WERI-Rb-1 (cell line): ENCODE results near the gene KANK4.

Source experiments
- DNase-seq: peaks from one replicate; pipeline ENCODE4 v3.0.0-alpha.2; 2020
- H3K27ac ChIP-seq: fragments of 250-450 bp; sonication (Bioruptor Pico); 2 replicates; pipeline ENCODE4 v1.5.1; 2020; ENCODE audit warnings: mild to moderate bottlenecking, moderate library complexity
- H3K27me3 ChIP-seq: fragments of 250-450 bp; sonication (Bioruptor Pico); 2 replicates; pipeline ENCODE4 v1.5.1; 2021; ENCODE audit warnings: mild to moderate bottlenecking, low read depth, moderate library complexity; ENCODE audit not compliant: insufficient read depth, severe bottlenecking
- H3K36me3 ChIP-seq: fragments of 250-450 bp; sonication (Bioruptor Pico); 2 replicates; pipeline ENCODE4 v1.5.1; 2020; ENCODE audit warnings: mild to moderate bottlenecking, moderate library complexity
- H3K4me3 ChIP-seq: 2 replicates; pipeline ENCODE4 v1.5.1; 2011; ENCODE audit warnings: low read depth, mild to moderate bottlenecking, control low read depth, low read length
- H3K9me3 ChIP-seq: fragments of 250-450 bp; sonication (Bioruptor Pico); 2 replicates; pipeline ENCODE4 v1.5.1; 2021; ENCODE audit warnings: mild to moderate bottlenecking, moderate library complexity; ENCODE audit not compliant: severe bottlenecking
- TF ChIP-seq, protein P1 (sequence below): IDR thresholded peaks from 2 replicates; pipeline ENCODE4 v1.5.1; 2011; ENCODE audit warnings: low read depth, mild to moderate bottlenecking, control low read depth, inconsistent platforms, low read length

The KANK4 gene

DNA sequence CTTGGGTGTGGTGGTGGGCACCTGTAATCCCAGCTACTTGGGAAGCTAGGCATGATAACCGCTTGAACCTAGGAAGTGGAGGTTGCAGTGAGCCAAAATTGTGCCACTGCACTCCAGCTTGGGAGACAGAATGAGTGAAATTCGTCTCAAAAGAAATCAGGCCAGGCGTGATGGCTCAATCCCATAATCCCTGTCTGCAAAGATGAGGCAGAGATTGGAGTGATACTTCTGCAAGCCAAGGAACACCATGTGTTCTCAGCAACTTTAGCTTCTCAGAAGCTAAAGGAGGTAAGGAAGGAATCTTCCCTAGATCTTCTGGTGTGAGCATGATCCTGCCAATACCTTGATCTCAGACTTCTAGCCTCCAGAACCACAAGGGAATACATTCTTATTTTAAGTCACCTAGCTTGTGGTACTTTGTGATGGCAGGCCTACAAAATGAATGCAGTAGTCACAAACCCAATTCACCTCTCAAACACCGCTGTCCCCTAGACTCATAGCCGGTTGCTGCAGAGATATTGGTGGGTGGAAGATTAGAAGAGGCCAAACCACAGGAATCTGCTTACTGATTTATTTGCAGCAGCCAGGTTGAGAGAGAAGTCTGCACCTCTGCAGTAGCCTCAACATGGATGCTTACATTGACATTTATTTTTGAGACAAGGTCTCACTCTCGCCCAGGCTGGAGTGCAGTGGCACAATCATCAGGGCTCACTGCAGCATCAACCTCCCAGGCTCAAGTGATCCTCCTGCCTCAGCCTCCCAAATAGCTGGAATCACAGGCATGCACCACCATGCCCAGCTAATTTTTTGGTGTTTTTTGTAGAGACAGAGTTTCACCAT is 105.9 kb downstream of the KANK4 start:
- DNase-seq = no peak
- Histone ChIP-seq H3K27ac (no peak overlapping the region), H3K36me3 (no peaks in the 10 kb centered on the region), H3K27me3 (no peaks in the 10 kb centered on the region), H3K4me3 (no peak overlapping the region), H3K9me3 (peaks cover 6% of the 10 kb centered on the region)
- TF ChIP-seq, protein P1, sequence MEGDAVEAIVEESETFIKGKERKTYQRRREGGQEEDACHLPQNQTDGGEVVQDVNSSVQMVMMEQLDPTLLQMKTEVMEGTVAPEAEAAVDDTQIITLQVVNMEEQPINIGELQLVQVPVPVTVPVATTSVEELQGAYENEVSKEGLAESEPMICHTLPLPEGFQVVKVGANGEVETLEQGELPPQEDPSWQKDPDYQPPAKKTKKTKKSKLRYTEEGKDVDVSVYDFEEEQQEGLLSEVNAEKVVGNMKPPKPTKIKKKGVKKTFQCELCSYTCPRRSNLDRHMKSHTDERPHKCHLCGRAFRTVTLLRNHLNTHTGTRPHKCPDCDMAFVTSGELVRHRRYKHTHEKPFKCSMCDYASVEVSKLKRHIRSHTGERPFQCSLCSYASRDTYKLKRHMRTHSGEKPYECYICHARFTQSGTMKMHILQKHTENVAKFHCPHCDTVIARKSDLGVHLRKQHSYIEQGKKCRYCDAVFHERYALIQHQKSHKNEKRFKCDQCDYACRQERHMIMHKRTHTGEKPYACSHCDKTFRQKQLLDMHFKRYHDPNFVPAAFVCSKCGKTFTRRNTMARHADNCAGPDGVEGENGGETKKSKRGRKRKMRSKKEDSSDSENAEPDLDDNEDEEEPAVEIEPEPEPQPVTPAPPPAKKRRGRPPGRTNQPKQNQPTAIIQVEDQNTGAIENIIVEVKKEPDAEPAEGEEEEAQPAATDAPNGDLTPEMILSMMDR = no peak

DNA sequence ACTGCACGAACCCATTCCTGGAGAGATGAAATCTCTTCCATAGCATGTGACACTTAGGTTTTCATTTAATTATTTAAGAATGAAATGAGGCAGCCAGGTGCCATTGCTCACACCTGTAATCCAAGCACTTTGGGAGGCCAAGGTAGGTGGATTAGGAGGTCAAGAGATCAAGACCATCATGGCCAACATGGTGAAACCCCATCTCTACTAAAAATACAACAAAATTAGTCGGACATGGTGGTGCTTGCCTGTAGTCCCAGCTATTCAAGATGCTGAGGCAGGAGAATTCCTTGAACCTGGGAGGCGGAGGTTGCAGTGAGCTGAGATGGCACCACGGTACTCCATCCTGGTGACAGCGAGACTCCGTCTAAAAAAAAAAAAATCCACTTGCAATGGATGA is 106.8 kb downstream of the KANK4 start:
- TF ChIP-seq, protein P1 = no peak
- Histone ChIP-seq H3K4me3 (no peak overlapping the region), H3K27me3 (no peaks in the 10 kb centered on the region), H3K36me3 (no peaks in the 10 kb centered on the region), H3K27ac (no peak overlapping the region), H3K9me3 (peaks cover 6% of the 10 kb centered on the region)
- DNase-seq = no peak

DNA sequence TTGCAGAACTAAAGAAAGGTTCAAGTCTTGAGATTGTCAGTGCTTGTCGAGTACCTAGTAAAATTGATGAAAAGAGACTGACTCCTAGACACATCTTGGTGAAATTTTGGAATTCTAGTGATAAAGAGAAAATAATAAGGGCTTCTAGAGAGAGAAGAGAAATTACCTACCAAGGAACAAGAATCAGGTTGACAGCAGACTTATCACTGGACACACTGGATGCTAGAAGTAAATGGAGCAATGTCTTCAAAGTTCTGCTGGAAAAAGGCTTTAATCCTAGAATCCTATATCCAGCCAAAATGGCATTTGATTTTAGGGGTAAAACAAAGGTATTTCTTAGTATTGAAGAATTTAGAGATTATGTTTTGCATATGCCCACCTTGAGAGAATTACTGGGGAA is 108.3 kb downstream of the KANK4 start:
- Histone ChIP-seq H3K9me3 (peaks cover 6% of the 10 kb centered on the region), H3K27ac (no peak overlapping the region), H3K27me3 (no peaks in the 10 kb centered on the region), H3K36me3 (no peaks in the 10 kb centered on the region), H3K4me3 (no peak overlapping the region)
- no peak for DNase-seq
- TF ChIP-seq, protein P1 = no peak

DNA sequence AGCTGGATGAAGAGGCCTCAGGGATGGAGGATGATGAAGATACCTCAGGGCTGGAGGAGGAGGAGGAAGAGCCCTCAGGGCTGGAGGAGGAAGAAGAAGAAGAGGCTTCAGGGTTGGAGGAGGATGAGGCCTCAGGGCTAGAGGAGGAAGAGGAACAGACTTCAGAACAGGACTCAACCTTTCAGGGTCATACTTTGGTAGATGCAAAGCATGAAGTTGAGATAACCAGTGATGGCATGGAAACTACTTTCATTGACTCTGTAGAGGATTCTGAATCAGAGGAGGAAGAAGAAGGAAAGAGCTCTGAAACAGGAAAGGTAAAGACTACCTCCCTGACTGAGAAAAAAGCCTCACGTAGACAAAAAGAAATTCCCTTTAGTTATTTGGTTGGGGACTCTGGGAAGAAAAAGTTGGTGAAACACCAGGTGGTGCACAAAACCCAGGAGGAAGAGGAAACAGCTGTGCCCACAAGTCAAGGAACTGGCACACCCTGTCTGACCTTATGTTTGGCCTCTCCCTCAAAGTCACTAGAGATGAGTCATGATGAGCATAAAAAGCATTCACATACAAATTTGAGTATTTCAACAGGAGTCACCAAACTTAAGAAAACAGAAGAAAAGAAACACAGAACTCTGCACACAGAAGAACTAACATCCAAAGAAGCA is 109.2 kb downstream of the KANK4 start:
- H3K27me3 ChIP-seq = no peaks in the 10 kb centered on the region
- no peak overlapping the region for H3K27ac ChIP-seq
- H3K4me3 ChIP-seq = no peak overlapping the region
- H3K36me3 ChIP-seq = no peaks in the 10 kb centered on the region
- TF ChIP-seq, protein P1 = no peak
- DNase-seq = no peak
- peaks cover 6% of the 10 kb centered on the region for H3K9me3 ChIP-seq

DNA sequence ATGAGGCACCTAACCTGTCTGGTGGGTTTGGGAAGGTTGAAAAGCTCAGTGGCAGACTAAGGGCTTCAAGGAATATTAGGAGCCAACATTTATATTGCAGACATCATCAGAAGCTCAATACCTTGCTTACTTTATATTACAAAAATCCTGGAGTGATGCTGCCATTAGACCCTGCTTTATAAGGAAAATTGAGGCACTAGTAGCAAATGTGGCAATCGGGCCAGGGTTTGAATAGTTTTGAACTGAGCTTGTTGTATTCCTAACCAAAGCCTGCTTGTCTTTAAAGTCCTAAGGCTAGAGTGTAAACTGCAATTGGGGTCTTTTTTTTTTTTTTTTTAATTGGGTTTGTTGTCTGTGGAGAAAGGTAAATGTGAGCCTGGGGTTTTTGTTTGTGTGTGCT is 110.3 kb downstream of the KANK4 start:
- H3K27me3 ChIP-seq = no peaks in the 10 kb centered on the region
- H3K27ac ChIP-seq = no peak overlapping the region
- no peak overlapping the region for H3K4me3 ChIP-seq
- H3K9me3 ChIP-seq = peaks cover 6% of the 10 kb centered on the region
- no peaks in the 10 kb centered on the region for H3K36me3 ChIP-seq
- TF ChIP-seq, protein P1 = no peak
- no peak for DNase-seq
